Renal cortical epithelial cell (primary cell): ENCODE data around the gene INS. TPM values are rescaled to one million over a fixed set of nuclear protein-coding genes. Genes with fewer than 3 reads are reported as not detected.
"Not testable (repeated sequence)": the region's sequence is repeated elsewhere in the genome, so short reads cannot be mapped to it uniquely, and the experiment has no call there.

Experiments
- DNase-seq: peaks from one replicate; pipeline ENCODE4 v3.0.0-alpha.2; 2011; ENCODE audit warnings: low read depth
- total RNA-seq: library from RNA; depleted of rRNA; stranded (reverse); fragments of >200 nt; gene quantifications from 2 replicates; pipeline ENCODE4 v1.2.3, GENCODE V29; 2014

The INS gene
- total RNA-seq, 1 donor from 2014 or later: not detected

GRCh38 chr11:2198621-2199365, 37.8 kb upstream of the INS start:
- no peak for DNase-seq

GRCh38 chr11:2197771-2198520, 36.9 kb upstream of the INS start:
- DNase-seq: no peak

GRCh38 chr11:2196970-2197770, 36.2 kb upstream of the INS start:
- peak; percentile 32 for DNase-seq

GRCh38 chr11:2195756-2196088, 34.7 kb upstream of the INS start:
- DNase-seq: no peak

GRCh38 chr11:2194877-2195755, 34.1 kb upstream of the INS start:
- DNase-seq: no peak

- DNase-seq: not testable (repeated sequence)
Observed at GRCh38 chr11:2193888-2194595, 33.0 kb upstream of the INS start.

- no peak for DNase-seq
Observed at GRCh38 chr11:2193099-2193887, 32.3 kb upstream of the INS start.

- DNase-seq: no peak
Observed at GRCh38 chr11:2192435-2192834, 31.4 kb upstream of the INS start.

GRCh38 chr11:2191883-2192282, 30.9 kb upstream of the INS start:
- no peak for DNase-seq

- DNase-seq: no peak
Observed at GRCh38 chr11:2190657-2191471, 29.9 kb upstream of the INS start.

- DNase-seq: no peak
Observed at GRCh38 chr11:2189938-2190656, 29.1 kb upstream of the INS start.

- no peak for DNase-seq
Observed at GRCh38 chr11:2188745-2189144, 27.7 kb upstream of the INS start.

GRCh38 chr11:2187280-2187707, 26.3 kb upstream of the INS start:
- DNase-seq: no peak

GRCh38 chr11:2186669-2187279, 25.8 kb upstream of the INS start:
- DNase-seq: peak; percentile 11

GRCh38 chr11:2185324-2186085, 24.5 kb upstream of the INS start:
- DNase-seq: no peak

GRCh38 chr11:2182692-2183474, 21.9 kb upstream of the INS start:
- DNase-seq: no peak

- no peak for DNase-seq
Observed at GRCh38 chr11:2182075-2182474, 21.1 kb upstream of the INS start.
